Measurements from ENCODE around the gene TAGAP. TPM values are rescaled to one million over a fixed set of nuclear protein-coding genes. Genes with fewer than 3 reads are reported as not detected.

Gene TAGAP
- total RNA-seq, 1 experiment from 2014 or later: not detected

DNA sequence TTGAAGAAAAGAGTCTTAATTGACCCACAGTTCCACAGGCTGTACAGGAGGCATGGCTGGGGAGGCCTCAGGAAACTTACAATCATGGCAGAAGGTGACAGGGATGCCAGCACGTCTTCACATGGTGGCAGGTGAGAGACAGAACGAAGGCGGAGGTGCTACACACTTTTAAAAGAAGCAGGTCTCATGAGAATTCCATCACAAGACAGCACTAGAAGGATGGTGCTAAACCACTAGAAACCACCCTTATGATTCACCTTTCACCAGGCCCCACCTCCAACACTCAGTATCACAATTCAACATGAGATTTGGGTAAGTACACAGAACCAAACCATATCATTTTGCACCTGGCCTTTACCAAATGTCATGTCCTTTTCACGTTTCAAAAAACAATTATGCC lies 20.9 kb downstream of the TAGAP start:
- H3K56ac ChIP-seq (ENCODE audit: insufficient read length, low read depth, low read length): no peak overlapping the region
- no peak overlapping the region for H2AFZ ChIP-seq (ENCODE audit: low read length)
- H3K23ac ChIP-seq (ENCODE audit: insufficient read length, low read depth, low read length): no peak overlapping the region
- no peak overlapping the region for H2BK15ac ChIP-seq (ENCODE audit: low read depth, low read length)
- Mint-ChIP-seq H3K4me1 (no peaks in the 10 kb centered on the region), H3K27me3 (ENCODE audit: low read depth) (no peaks in the 10 kb centered on the region), H3K9me3 (peaks cover 18 to 20% of the 10 kb centered on the region in 2 experiments), H3K4me3 (no peak overlapping the region), H3K36me3 (ENCODE audit: insufficient read depth in 1 of 3, low read depth in 3 of 3) (peaks cover 0 to 10% (median 7%) of the 10 kb centered on the region in 3 experiments; a peak in 3 of 7 replicates), H3K27ac (no peak overlapping the region)
- no peaks in the 10 kb centered on the region for H3K27me3 ChIP-seq (ENCODE audit: insufficient read depth, low read length)
- no peaks in the 10 kb centered on the region for H3K79me1 ChIP-seq (ENCODE audit: insufficient read depth, low read depth, low read length, poor library complexity, severe bottlenecking)
- no peak overlapping the region for H2AK5ac ChIP-seq (ENCODE audit: insufficient read length, low read length)
- no peaks in the 10 kb centered on the region for H3K4me1 ChIP-seq (ENCODE audit: insufficient read depth, low read length)
- no peak overlapping the region for H3K14ac ChIP-seq (ENCODE audit: insufficient read depth, low read length)
- H2BK5ac ChIP-seq (ENCODE audit: insufficient read length, low read length): no peak overlapping the region
- TF ChIP-seq, protein P1, sequence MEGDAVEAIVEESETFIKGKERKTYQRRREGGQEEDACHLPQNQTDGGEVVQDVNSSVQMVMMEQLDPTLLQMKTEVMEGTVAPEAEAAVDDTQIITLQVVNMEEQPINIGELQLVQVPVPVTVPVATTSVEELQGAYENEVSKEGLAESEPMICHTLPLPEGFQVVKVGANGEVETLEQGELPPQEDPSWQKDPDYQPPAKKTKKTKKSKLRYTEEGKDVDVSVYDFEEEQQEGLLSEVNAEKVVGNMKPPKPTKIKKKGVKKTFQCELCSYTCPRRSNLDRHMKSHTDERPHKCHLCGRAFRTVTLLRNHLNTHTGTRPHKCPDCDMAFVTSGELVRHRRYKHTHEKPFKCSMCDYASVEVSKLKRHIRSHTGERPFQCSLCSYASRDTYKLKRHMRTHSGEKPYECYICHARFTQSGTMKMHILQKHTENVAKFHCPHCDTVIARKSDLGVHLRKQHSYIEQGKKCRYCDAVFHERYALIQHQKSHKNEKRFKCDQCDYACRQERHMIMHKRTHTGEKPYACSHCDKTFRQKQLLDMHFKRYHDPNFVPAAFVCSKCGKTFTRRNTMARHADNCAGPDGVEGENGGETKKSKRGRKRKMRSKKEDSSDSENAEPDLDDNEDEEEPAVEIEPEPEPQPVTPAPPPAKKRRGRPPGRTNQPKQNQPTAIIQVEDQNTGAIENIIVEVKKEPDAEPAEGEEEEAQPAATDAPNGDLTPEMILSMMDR (conservative IDR thresholded peaks at IDR 0.05): no peak
- no peak overlapping the region for H2BK12ac ChIP-seq (ENCODE audit: insufficient read length, low read depth, low read length)
- peaks cover 6% of the 10 kb centered on the region for H3K9me3 ChIP-seq (ENCODE audit: control insufficient read depth, low read depth, low read length)
- no peak overlapping the region for H4K91ac ChIP-seq (ENCODE audit: insufficient read length, low read depth, low read length)
- no peak overlapping the region for H3K4me2 ChIP-seq (ENCODE audit: insufficient read depth, insufficient read length, low read length)
- DNase-seq: no peak
- H4K5ac ChIP-seq (ENCODE audit: insufficient read length, low read depth, low read length): no peak overlapping the region
- no CpG with 5 or more reads among the region's 4 CpGs for WGBS (ENCODE audit: extremely low coverage, insufficient read length, low lambda C conversion rate)
- no peaks in the 10 kb centered on the region for H3K23me2 ChIP-seq (ENCODE audit: insufficient read length, low read depth, low read length, poor library complexity, severe bottlenecking)
- H3K18ac ChIP-seq (ENCODE audit: insufficient read length, low read depth, low read length): no peak overlapping the region
- H3T11ph ChIP-seq (ENCODE audit: low read length): no peak overlapping the region
- no peak overlapping the region for H3K4ac ChIP-seq (ENCODE audit: low read depth, low read length)
- H2BK120ac ChIP-seq (ENCODE audit: low read depth, low read length, poor library complexity, severe bottlenecking): no peak overlapping the region
- H4K20me1 ChIP-seq (ENCODE audit: control insufficient read depth, insufficient read depth, insufficient read length): no peaks in the 10 kb centered on the region
- no peak overlapping the region for H3K9ac ChIP-seq (ENCODE audit: extremely low read depth, insufficient read length, low read length)
- H3K79me2 ChIP-seq (ENCODE audit: insufficient read depth, low read length): no peaks in the 10 kb centered on the region
- H4K8ac ChIP-seq (replicated peaks; ENCODE audit: insufficient read length, low read depth, low read length): no peak overlapping the region
- H2BK20ac ChIP-seq (ENCODE audit: low read depth, low read length, poor library complexity, severe bottlenecking): no peak overlapping the region
- H3K27ac ChIP-seq (ENCODE audit: insufficient read length, low read depth, low read length): no peak overlapping the region

Data from H9 (cell line).